GM23338 (cell line): ENCODE measurements around the gene MYCBPAP. TPM values are rescaled to one million over a fixed set of nuclear protein-coding genes. Genes with fewer than 3 reads are reported as not detected.
A peak's percentile ranks its signal among the peaks of the same experiment; 100 is the strongest.

Experiments used
- ATAC-seq: fragments of 200-7000 bp; cut with Tn5 transposase; 3 replicates; pipeline ENCODE4 v1.9.1; 2020
- DNase-seq: peaks from one replicate; pipeline ENCODE4 v3.0.0-alpha.2; 2015; ENCODE audit warnings: low spot score
- H2AFZ ChIP-seq: fragments of 200-600 bp; sonication (generic); 2 replicates; pipeline ENCODE4 v1.8.0; 2016; ENCODE audit warnings: antibody characterized with exemption, mild to moderate bottlenecking, moderate library complexity
- H3F3A ChIP-seq: fragments of 200-600 bp; sonication (generic); replicated peaks from 2 replicates; pipeline ENCODE4 v1.8.0; 2017; ENCODE audit warnings: antibody characterized with exemption, mixed run types, low read depth
- H3K27ac ChIP-seq: fragments of 200-600 bp; sonication (generic); 2 replicates; pipeline ENCODE4 v1.6.1; 2016; ENCODE audit warnings: low read depth
- H3K27me3 ChIP-seq: fragments of 200-600 bp; sonication (generic); 2 replicates; pipeline ENCODE4 v1.8.0; 2016; ENCODE audit warnings: mild to moderate bottlenecking, mixed run types, moderate library complexity; ENCODE audit not compliant: insufficient read depth
- H3K36me3 ChIP-seq: fragments of 200-600 bp; sonication (generic); 2 replicates; pipeline ENCODE4 v1.8.0; 2016; ENCODE audit warnings: mild to moderate bottlenecking; ENCODE audit not compliant: insufficient read depth
- H3K4me1 ChIP-seq: fragments of 200-600 bp; sonication (generic); 2 replicates; pipeline ENCODE4 v1.8.0; 2016; ENCODE audit warnings: mild to moderate bottlenecking, moderate library complexity; ENCODE audit not compliant: insufficient read depth
- H3K4me2 ChIP-seq: fragments of 200-600 bp; sonication (generic); 2 replicates; pipeline ENCODE4 v1.7.1; 2017; ENCODE audit warnings: mixed run types
- H3K4me3 ChIP-seq: fragments of 200-600 bp; sonication (generic); 2 replicates; pipeline ENCODE4 v1.6.1; 2016; ENCODE audit warnings: mixed run types
- H3K79me2 ChIP-seq: fragments of 200-600 bp; sonication (generic); replicated peaks from 2 replicates; pipeline ENCODE4 v1.8.0; 2017; ENCODE audit warnings: mild to moderate bottlenecking; ENCODE audit not compliant: insufficient read depth
- H3K9me2 ChIP-seq: fragments of 200-600 bp; sonication (generic); 2 replicates; pipeline ENCODE4 v1.8.0; 2017; ENCODE audit not compliant: insufficient read depth
- H4K20me1 ChIP-seq: fragments of 200-600 bp; sonication (generic); replicated peaks from 2 replicates; pipeline ENCODE4 v1.8.0; 2017; ENCODE audit warnings: mild to moderate bottlenecking; ENCODE audit not compliant: insufficient read depth
- H3K27ac Mint-ChIP-seq: 2 replicates; pipeline ENCODE4 v1.8.0; 2020; ENCODE audit warnings: inconsistent platforms, mild to moderate bottlenecking, moderate library complexity, mixed read lengths
- H3K27me3 Mint-ChIP-seq: 3 replicates; pipeline ENCODE4 v1.8.0; 2022; ENCODE audit warnings: low read depth, mild to moderate bottlenecking, moderate library complexity, mixed read lengths, inconsistent platforms; ENCODE audit not compliant: insufficient read depth, poor library complexity
- H3K36me3 Mint-ChIP-seq: 3 replicates; pipeline ENCODE4 v1.8.0; 2021; ENCODE audit warnings: low read depth, mild to moderate bottlenecking, inconsistent platforms, moderate library complexity, mixed read lengths
- H3K4me1 Mint-ChIP-seq: 3 replicates; pipeline ENCODE4 v1.8.0; 2020; ENCODE audit warnings: mild to moderate bottlenecking, inconsistent platforms, mixed read lengths
- H3K4me3 Mint-ChIP-seq: 3 replicates; pipeline ENCODE4 v1.8.0; 2021; ENCODE audit warnings: moderate library complexity, mild to moderate bottlenecking, inconsistent platforms, mixed read lengths
- H3K9me3 Mint-ChIP-seq: 3 replicates; pipeline ENCODE4 v1.8.0; 2020; ENCODE audit warnings: moderate library complexity, mild to moderate bottlenecking, inconsistent platforms, mixed read lengths
- CREB1 ChIP-seq: fragments of 250-450 bp; sonication (Bioruptor Pico); IDR thresholded peaks from 2 replicates; pipeline ENCODE4 v1.5.0; 2020; ENCODE audit warnings: low read depth, mild to moderate bottlenecking, moderate library complexity
- NANOG ChIP-seq: IDR thresholded peaks from 2 replicates; pipeline ENCODE4 v1.6.1; 2016; ENCODE audit warnings: antibody characterized with exemption, borderline replicate concordance
- polyA plus RNA-seq: library from polyadenylated mRNA; unstranded; fragments of >200 nt; fragmentation: Nextera tagmentation; extraction: Ambion mirVana; gene quantifications from 2 replicates; pipeline ENCODE4 v1.2.1, GENCODE V29; 2016
- total RNA-seq: library from RNA; depleted of rRNA; stranded (reverse); fragments of >200 nt; shearing (Covaris generic); gene quantifications from 2 replicates; pipeline ENCODE4 v1.2.3, GENCODE V29; 2014
- TF ChIP-seq, protein P1 (sequence below): fragments of 250-450 bp; sonication (Bioruptor Pico); IDR thresholded peaks from 2 replicates; pipeline ENCODE4 v1.5.0; 2020; ENCODE audit warnings: mild to moderate bottlenecking, moderate library complexity
- TF ChIP-seq, protein P2 (sequence below), 2 experiments: fragments of 200-600 bp in 1 of 2; sonication (generic) in 1 of 2; conservative IDR thresholded peaks; 2 replicates each; pipeline versions ENCODE4 v1.5.1 to v1.6.1; 2016 to 2017; ENCODE audit warnings: antibody characterized with exemption in 2 of 2, low read depth in 2 of 2, mild to moderate bottlenecking in 2 of 2, moderate library complexity in 1 of 2
- TF ChIP-seq, protein P3 (sequence below): IDR thresholded peaks from 2 replicates; pipeline ENCODE4 v1.6.1; 2016; ENCODE audit warnings: antibody characterized with exemption

MYCBPAP gene
- total and polyA plus RNA-seq, 2 experiments from 2014 or later = 0.63 to 1.7 TPM

DNA sequence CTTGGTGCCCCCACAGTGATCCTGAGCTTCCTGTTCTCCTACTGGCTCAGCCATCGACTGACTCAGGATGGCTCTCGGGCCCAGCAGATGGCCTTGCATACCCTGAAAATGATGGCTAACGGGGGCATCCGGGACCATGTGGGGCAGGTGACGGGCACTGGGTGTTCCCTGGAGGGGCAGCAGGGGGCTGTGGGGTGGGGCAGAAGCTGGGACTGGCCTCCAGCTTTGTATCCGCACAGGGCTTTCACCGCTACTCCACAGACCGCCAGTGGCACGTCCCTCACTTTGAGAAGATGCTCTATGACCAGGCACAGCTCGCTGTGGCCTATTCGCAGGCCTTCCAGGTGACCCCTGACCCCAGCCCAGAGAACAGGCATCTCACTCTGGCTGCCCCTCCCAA, 41.7 kb downstream of the MYCBPAP start:
- Mint-ChIP-seq H3K9me3 (no peaks in the 10 kb centered on the region), H3K27me3 (peaks cover 13% of the 10 kb centered on the region)

GRCh38 chr17:50550661-50551432, 42.6 kb downstream of the MYCBPAP start:
- no peaks in the 10 kb centered on the region for H3K9me2 ChIP-seq
- peak; percentile 77 for ATAC-seq
- no peak overlapping the region for H3K27ac ChIP-seq
- no peaks in the 10 kb centered on the region for H4K20me1 ChIP-seq
- Mint-ChIP-seq H3K9me3 (no peaks in the 10 kb centered on the region), H3K27ac (no peak overlapping the region), H3K4me3 (no peak overlapping the region), H3K36me3 (no peaks in the 10 kb centered on the region; the same call in 2 of the 3 replicates), H3K4me1 (peaks cover 10% of the 10 kb centered on the region; the same call in 2 of the 3 replicates), H3K27me3 (peaks cover 11% of the 10 kb centered on the region)
- peak overlapping the region; percentile 74; the same call in 1 of the 2 replicates for H2AFZ ChIP-seq
- no peaks in the 10 kb centered on the region for H3K36me3 ChIP-seq
- DNase-seq = peak; percentile 95
- H3K4me1 ChIP-seq = peaks cover 9% of the 10 kb centered on the region; the same call in 1 of the 2 replicates
- H3K4me2 ChIP-seq = 0 out of 2 replicates have a peak overlapping the region, but pooled peaks have one; percentile 32
- H3K79me2 ChIP-seq = no peaks in the 10 kb centered on the region
- no peak overlapping the region for H3K4me3 ChIP-seq
- no peaks in the 10 kb centered on the region for H3K27me3 ChIP-seq
- TF ChIP-seq NANOG (no peak), CREB1 (CRISPR knock-in tag) (0 out of 2 replicates have a peak, but pooled peaks have one; percentile 33)
- TF ChIP-seq, protein P1, sequence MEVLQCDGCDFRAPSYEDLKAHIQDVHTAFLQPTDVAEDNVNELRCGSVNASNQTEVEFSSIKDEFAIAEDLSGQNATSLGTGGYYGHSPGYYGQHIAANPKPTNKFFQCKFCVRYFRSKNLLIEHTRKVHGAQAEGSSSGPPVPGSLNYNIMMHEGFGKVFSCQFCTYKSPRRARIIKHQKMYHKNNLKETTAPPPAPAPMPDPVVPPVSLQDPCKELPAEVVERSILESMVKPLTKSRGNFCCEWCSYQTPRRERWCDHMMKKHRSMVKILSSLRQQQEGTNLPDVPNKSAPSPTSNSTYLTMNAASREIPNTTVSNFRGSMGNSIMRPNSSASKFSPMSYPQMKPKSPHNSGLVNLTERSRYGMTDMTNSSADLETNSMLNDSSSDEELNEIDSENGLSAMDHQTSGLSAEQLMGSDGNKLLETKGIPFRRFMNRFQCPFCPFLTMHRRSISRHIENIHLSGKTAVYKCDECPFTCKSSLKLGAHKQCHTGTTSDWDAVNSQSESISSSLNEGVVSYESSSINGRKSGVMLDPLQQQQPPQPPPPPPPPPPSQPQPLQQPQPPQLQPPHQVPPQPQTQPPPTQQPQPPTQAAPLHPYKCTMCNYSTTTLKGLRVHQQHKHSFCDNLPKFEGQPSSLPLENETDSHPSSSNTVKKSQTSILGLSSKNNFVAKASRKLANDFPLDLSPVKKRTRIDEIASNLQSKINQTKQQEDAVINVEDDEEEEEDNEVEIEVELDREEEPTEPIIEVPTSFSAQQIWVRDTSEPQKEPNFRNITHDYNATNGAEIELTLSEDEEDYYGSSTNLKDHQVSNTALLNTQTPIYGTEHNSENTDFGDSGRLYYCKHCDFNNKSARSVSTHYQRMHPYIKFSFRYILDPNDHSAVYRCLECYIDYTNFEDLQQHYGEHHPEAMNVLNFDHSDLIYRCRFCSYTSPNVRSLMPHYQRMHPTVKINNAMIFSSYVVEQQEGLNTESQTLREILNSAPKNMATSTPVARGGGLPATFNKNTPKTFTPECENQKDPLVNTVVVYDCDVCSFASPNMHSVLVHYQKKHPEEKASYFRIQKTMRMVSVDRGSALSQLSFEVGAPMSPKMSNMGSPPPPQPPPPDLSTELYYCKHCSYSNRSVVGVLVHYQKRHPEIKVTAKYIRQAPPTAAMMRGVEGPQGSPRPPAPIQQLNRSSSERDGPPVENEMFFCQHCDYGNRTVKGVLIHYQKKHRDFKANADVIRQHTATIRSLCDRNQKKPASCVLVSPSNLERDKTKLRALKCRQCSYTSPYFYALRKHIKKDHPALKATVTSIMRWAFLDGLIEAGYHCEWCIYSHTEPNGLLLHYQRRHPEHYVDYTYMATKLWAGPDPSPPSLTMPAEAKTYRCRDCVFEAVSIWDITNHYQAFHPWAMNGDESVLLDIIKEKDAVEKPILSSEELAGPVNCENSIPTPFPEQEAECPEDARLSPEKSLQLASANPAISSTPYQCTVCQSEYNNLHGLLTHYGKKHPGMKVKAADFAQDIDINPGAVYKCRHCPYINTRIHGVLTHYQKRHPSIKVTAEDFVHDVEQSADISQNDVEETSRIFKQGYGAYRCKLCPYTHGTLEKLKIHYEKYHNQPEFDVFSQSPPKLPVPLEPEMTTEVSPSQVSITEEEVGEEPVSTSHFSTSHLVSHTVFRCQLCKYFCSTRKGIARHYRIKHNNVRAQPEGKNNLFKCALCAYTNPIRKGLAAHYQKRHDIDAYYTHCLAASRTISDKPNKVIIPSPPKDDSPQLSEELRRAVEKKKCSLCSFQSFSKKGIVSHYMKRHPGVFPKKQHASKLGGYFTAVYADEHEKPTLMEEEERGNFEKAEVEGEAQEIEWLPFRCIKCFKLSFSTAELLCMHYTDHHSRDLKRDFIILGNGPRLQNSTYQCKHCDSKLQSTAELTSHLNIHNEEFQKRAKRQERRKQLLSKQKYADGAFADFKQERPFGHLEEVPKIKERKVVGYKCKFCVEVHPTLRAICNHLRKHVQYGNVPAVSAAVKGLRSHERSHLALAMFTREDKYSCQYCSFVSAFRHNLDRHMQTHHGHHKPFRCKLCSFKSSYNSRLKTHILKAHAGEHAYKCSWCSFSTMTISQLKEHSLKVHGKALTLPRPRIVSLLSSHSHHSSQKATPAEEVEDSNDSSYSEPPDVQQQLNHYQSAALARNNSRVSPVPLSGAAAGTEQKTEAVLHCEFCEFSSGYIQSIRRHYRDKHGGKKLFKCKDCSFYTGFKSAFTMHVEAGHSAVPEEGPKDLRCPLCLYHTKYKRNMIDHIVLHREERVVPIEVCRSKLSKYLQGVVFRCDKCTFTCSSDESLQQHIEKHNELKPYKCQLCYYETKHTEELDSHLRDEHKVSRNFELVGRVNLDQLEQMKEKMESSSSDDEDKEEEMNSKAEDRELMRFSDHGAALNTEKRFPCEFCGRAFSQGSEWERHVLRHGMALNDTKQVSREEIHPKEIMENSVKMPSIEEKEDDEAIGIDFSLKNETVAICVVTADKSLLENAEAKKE (CRISPR knock-in tag) = no peak
- TF ChIP-seq, protein P2, sequence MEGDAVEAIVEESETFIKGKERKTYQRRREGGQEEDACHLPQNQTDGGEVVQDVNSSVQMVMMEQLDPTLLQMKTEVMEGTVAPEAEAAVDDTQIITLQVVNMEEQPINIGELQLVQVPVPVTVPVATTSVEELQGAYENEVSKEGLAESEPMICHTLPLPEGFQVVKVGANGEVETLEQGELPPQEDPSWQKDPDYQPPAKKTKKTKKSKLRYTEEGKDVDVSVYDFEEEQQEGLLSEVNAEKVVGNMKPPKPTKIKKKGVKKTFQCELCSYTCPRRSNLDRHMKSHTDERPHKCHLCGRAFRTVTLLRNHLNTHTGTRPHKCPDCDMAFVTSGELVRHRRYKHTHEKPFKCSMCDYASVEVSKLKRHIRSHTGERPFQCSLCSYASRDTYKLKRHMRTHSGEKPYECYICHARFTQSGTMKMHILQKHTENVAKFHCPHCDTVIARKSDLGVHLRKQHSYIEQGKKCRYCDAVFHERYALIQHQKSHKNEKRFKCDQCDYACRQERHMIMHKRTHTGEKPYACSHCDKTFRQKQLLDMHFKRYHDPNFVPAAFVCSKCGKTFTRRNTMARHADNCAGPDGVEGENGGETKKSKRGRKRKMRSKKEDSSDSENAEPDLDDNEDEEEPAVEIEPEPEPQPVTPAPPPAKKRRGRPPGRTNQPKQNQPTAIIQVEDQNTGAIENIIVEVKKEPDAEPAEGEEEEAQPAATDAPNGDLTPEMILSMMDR (conservative IDR thresholded peaks at IDR 0.05; ENCODE audit: low read depth in 2 of 2) = peak; percentile 71 to 98
- H3F3A ChIP-seq = no peaks in the 10 kb centered on the region

More for the DNA sequence above, 41.7 kb downstream of the MYCBPAP start:
- H3K4me1 Mint-ChIP-seq = peaks cover 10% of the 10 kb centered on the region; the same call in 2 of the 3 replicates
- DNase-seq (no peak), ATAC-seq (no peak)
- H3K36me3 ChIP-seq = no peaks in the 10 kb centered on the region
- H3K4me2 ChIP-seq = no peak overlapping the region
- no peak for TF ChIP-seq NANOG
- TF ChIP-seq, protein P2 (conservative IDR thresholded peaks at IDR 0.05; ENCODE audit: low read depth in 2 of 2) = no peak
- TF ChIP-seq, protein P3, sequence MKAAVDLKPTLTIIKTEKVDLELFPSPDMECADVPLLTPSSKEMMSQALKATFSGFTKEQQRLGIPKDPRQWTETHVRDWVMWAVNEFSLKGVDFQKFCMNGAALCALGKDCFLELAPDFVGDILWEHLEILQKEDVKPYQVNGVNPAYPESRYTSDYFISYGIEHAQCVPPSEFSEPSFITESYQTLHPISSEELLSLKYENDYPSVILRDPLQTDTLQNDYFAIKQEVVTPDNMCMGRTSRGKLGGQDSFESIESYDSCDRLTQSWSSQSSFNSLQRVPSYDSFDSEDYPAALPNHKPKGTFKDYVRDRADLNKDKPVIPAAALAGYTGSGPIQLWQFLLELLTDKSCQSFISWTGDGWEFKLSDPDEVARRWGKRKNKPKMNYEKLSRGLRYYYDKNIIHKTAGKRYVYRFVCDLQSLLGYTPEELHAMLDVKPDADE = no peak
- H3K36me3 Mint-ChIP-seq = no peaks in the 10 kb centered on the region; the same call in 2 of the 3 replicates
- no peaks in the 10 kb centered on the region for H3K27me3 ChIP-seq
- H3K9me2 ChIP-seq = no peaks in the 10 kb centered on the region
- no peaks in the 10 kb centered on the region for H3K79me2 ChIP-seq
- H4K20me1 ChIP-seq = no peaks in the 10 kb centered on the region
- no peak overlapping the region for H3K27ac Mint-ChIP-seq
- no peak overlapping the region for H3K4me3 ChIP-seq
- no peak overlapping the region for H3K4me3 Mint-ChIP-seq
- no peak overlapping the region for H2AFZ ChIP-seq
- H3K27ac ChIP-seq = no peak overlapping the region
- no peaks in the 10 kb centered on the region for H3F3A ChIP-seq
- peaks cover 9% of the 10 kb centered on the region; the same call in 1 of the 2 replicates for H3K4me1 ChIP-seq
